ENCODE measurements around the gene ARHGAP26.

DNA sequence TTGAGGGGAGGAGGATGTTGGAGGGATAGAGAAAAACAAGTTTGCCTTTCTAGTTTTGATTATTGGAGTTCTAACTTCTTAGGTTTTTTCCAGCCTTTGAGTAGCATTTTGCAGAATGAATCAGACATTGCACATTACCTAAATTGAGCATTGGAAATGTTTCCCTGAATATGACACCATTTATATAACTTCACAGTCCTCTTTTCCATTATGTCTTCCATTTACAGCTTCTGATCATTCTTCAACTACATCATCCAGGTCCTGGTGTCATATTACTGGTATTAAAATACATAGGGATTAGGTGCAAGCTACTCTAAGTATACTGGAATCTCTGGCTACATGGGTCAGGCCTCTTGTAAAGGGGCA lies 286.1 kb downstream of the ARHGAP26 start:
- TF ChIP-seq EP300 (IDR thresholded peaks at IDR 0.05; ENCODE audit: low read depth) = no peak
- TF ChIP-seq, protein P1, sequence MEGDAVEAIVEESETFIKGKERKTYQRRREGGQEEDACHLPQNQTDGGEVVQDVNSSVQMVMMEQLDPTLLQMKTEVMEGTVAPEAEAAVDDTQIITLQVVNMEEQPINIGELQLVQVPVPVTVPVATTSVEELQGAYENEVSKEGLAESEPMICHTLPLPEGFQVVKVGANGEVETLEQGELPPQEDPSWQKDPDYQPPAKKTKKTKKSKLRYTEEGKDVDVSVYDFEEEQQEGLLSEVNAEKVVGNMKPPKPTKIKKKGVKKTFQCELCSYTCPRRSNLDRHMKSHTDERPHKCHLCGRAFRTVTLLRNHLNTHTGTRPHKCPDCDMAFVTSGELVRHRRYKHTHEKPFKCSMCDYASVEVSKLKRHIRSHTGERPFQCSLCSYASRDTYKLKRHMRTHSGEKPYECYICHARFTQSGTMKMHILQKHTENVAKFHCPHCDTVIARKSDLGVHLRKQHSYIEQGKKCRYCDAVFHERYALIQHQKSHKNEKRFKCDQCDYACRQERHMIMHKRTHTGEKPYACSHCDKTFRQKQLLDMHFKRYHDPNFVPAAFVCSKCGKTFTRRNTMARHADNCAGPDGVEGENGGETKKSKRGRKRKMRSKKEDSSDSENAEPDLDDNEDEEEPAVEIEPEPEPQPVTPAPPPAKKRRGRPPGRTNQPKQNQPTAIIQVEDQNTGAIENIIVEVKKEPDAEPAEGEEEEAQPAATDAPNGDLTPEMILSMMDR (IDR thresholded peaks at IDR 0.05) = no peak
